HepG2 (cell line): ENCODE data around the gene NTN5. TPM values are rescaled to one million over a fixed set of nuclear protein-coding genes. Genes with fewer than 3 reads are reported as not detected.

Source experiments
- ARID5B ChIP-seq: IDR thresholded peaks from 2 replicates; pipeline ENCODE4 v1.4.0; 2020; ENCODE audit warnings: mild to moderate bottlenecking, missing genetic modification reagents
- CBFB ChIP-seq: sonication (generic); formaldehyde crosslinking; IDR thresholded peaks from 2 replicates; pipeline ENCODE4 v1.4.0; 2020; ENCODE audit warnings: missing genetic modification reagents
- EEA1 ChIP-seq: sonication (generic); formaldehyde crosslinking; IDR thresholded peaks from 2 replicates; pipeline ENCODE4 v1.5.1; 2020; ENCODE audit warnings: mild to moderate bottlenecking, missing genetic modification reagents, borderline replicate concordance
- HOXA3 ChIP-seq: sonication (generic); formaldehyde crosslinking; IDR thresholded peaks from 2 replicates; pipeline ENCODE4 v1.5.0; 2020; ENCODE audit warnings: missing genetic modification reagents
- POLR2AphosphoS5 ChIP-seq: IDR thresholded peaks from 2 replicates; pipeline ENCODE4 v1.6.1; 2012; ENCODE audit warnings: low read depth, low read length
- RBM22 ChIP-seq: fragments of 200-400 bp; formaldehyde crosslinking; optimal IDR thresholded peaks from 2 replicates; pipeline ENCODE3; 2017; ENCODE audit warnings: mild to moderate bottlenecking, low read length, moderate library complexity
- SMC3 ChIP-seq: IDR thresholded peaks from 2 replicates; pipeline ENCODE4 v1.6.1; 2011; ENCODE audit warnings: low read length, improper control_type of control experiment
- TMF1 ChIP-seq: sonication (generic); formaldehyde crosslinking; IDR thresholded peaks from 2 replicates; pipeline ENCODE4 v1.8.1; 2022; ENCODE audit warnings: low read depth, missing genetic modification reagents
- TSC22D2 ChIP-seq: sonication (generic); formaldehyde crosslinking; IDR thresholded peaks from 2 replicates; pipeline ENCODE4 v1.5.1; 2020; ENCODE audit warnings: missing genetic modification reagents, mild to moderate bottlenecking, borderline replicate concordance
- ZKSCAN8 ChIP-seq: IDR thresholded peaks from 2 replicates; pipeline ENCODE4 v1.6.1; 2016; ENCODE audit warnings: borderline replicate concordance, missing genetic modification reagents, missing compliant biosample characterization
- ZNF337 ChIP-seq: sonication (generic); formaldehyde crosslinking; IDR thresholded peaks from 2 replicates; pipeline ENCODE4 v1.5.1; 2020; ENCODE audit warnings: missing genetic modification reagents, low read depth, mild to moderate bottlenecking, borderline replicate concordance
- ZNF562 ChIP-seq: sonication (generic); formaldehyde crosslinking; IDR thresholded peaks from 2 replicates; pipeline ENCODE4 v1.8.0; 2022; ENCODE audit warnings: missing genetic modification reagents, borderline replicate concordance
- ZNF589 ChIP-seq: sonication (generic); formaldehyde crosslinking; conservative IDR thresholded peaks from 2 replicates; pipeline ENCODE4 v1.8.0; 2022; ENCODE audit warnings: mild to moderate bottlenecking, moderate library complexity, missing genetic modification reagents
- ZNF674 ChIP-seq: sonication (generic); formaldehyde crosslinking; IDR thresholded peaks from 2 replicates; pipeline ENCODE4 v1.5.0; 2020; ENCODE audit warnings: low read depth, mild to moderate bottlenecking, missing genetic modification reagents
- ZNF773 ChIP-seq: sonication (generic); formaldehyde crosslinking; IDR thresholded peaks from 2 replicates; pipeline ENCODE4 v1.4.0; 2020; ENCODE audit warnings: missing genetic modification reagents, borderline replicate concordance
- polyA plus RNA-seq, 8 experiments: library from polyadenylated mRNA; depleted of rRNA in 3 of 8; stranded (reverse) in 7 of 8; unstranded in 1 of 8; fragments of >200 nt; fragmentation: Illumina TruSeq in 4 of 8; extraction: Trizol in 4 of 8; gene quantifications; 2 replicates each; pipeline versions ENCODE4 v1.2.1 to v1.2.3, GENCODE V29; 2011 to 2016; ENCODE audit warnings: low read depth in 4 of 8, missing spikeins in 1 of 8, mixed read lengths in 1 of 8; ENCODE audit not compliant: insufficient read depth in 1 of 8
- total RNA-seq, 5 experiments: library from RNA; depleted of rRNA; stranded (reverse); fragments of >200 nt; fragmentation: Illumina TruSeq; extraction: Trizol; gene quantifications; 2 replicates each; pipeline ENCODE4 v1.2.3, GENCODE V29; 2016; ENCODE audit warnings: low read depth in 1 of 5
- TF ChIP-seq, protein P1 (sequence below): sonication (generic); formaldehyde crosslinking; IDR thresholded peaks from 2 replicates; pipeline ENCODE4 v1.4.0; 2020; ENCODE audit warnings: missing genetic modification reagents, borderline replicate concordance
- TF ChIP-seq, protein P2 (sequence below): sonication (generic); formaldehyde crosslinking; IDR thresholded peaks from 2 replicates; pipeline ENCODE4 v1.4.0; 2020; ENCODE audit warnings: mild to moderate bottlenecking, missing genetic modification reagents
- TF ChIP-seq, protein P3 (sequence below): sonication (generic); formaldehyde crosslinking; IDR thresholded peaks from 2 replicates; pipeline ENCODE4 v1.8.0; 2022; ENCODE audit warnings: mild to moderate bottlenecking, missing genetic modification reagents; ENCODE audit not compliant: insufficient replicate concordance
- TF ChIP-seq, protein P4 (sequence below): sonication (generic); formaldehyde crosslinking; IDR thresholded peaks from 2 replicates; pipeline ENCODE4 v1.9.0; 2021; ENCODE audit warnings: missing genetic modification reagents, mild to moderate bottlenecking, borderline replicate concordance

Gene NTN5
- total and polyA plus RNA-seq, 2 of the 13 experiments (the other 11 are each of a cell fraction or from before 2014, with no cell fraction given) = 0.05 TPM; not detected in 1

GRCh38 chr19:48715681-48716171, 42.9 kb upstream of the NTN5 start (continued):
- TF ChIP-seq ZNF589 (CRISPR knock-in tag) = no peak
- TF ChIP-seq, protein P1, sequence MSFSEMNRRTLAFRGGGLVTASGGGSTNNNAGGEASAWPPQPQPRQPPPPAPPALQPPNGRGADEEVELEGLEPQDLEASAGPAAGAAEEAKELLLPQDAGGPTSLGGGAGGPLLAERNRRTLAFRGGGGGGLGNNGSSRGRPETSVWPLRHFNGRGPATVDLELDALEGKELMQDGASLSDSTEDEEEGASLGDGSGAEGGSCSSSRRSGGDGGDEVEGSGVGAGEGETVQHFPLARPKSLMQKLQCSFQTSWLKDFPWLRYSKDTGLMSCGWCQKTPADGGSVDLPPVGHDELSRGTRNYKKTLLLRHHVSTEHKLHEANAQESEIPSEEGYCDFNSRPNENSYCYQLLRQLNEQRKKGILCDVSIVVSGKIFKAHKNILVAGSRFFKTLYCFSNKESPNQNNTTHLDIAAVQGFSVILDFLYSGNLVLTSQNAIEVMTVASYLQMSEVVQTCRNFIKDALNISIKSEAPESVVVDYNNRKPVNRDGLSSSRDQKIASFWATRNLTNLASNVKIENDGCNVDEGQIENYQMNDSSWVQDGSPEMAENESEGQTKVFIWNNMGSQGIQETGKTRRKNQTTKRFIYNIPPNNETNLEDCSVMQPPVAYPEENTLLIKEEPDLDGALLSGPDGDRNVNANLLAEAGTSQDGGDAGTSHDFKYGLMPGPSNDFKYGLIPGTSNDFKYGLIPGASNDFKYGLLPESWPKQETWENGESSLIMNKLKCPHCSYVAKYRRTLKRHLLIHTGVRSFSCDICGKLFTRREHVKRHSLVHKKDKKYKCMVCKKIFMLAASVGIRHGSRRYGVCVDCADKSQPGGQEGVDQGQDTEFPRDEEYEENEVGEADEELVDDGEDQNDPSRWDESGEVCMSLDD (CRISPR knock-in tag) = no peak
- no peak for TF ChIP-seq TSC22D2 (CRISPR knock-in tag)
- TF ChIP-seq, protein P2, sequence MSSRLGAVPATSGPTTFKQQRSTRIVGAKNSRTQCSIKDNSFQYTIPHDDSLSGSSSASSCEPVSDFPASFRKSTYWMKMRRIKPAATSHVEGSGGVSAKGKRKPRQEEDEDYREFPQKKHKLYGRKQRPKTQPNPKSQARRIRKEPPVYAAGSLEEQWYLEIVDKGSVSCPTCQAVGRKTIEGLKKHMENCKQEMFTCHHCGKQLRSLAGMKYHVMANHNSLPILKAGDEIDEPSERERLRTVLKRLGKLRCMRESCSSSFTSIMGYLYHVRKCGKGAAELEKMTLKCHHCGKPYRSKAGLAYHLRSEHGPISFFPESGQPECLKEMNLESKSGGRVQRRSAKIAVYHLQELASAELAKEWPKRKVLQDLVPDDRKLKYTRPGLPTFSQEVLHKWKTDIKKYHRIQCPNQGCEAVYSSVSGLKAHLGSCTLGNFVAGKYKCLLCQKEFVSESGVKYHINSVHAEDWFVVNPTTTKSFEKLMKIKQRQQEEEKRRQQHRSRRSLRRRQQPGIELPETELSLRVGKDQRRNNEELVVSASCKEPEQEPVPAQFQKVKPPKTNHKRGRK = no peak
- TF ChIP-seq ZNF674 (CRISPR knock-in tag) = no peak
- no peak for TF ChIP-seq ZKSCAN8
- no peak for TF ChIP-seq CBFB
- TF ChIP-seq ARID5B (CRISPR knock-in tag) = no peak
- TF ChIP-seq HOXA3 (CRISPR knock-in tag) = 0 out of 2 replicates have a peak, but pooled peaks have one; percentile 8
- no peak; the same call in 1 of the 2 replicates for TF ChIP-seq POLR2AphosphoS5
- no peak for TF ChIP-seq ZNF562 (CRISPR knock-in tag)
- no peak for TF ChIP-seq ZNF773 (CRISPR knock-in tag)
- no peak for TF ChIP-seq ZNF337 (CRISPR knock-in tag)
- TF ChIP-seq, protein P3, sequence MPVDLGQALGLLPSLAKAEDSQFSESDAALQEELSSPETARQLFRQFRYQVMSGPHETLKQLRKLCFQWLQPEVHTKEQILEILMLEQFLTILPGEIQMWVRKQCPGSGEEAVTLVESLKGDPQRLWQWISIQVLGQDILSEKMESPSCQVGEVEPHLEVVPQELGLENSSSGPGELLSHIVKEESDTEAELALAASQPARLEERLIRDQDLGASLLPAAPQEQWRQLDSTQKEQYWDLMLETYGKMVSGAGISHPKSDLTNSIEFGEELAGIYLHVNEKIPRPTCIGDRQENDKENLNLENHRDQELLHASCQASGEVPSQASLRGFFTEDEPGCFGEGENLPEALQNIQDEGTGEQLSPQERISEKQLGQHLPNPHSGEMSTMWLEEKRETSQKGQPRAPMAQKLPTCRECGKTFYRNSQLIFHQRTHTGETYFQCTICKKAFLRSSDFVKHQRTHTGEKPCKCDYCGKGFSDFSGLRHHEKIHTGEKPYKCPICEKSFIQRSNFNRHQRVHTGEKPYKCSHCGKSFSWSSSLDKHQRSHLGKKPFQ = no peak
- TF ChIP-seq SMC3 = no peak
- no peak for TF ChIP-seq RBM22
- TF ChIP-seq, protein P4, sequence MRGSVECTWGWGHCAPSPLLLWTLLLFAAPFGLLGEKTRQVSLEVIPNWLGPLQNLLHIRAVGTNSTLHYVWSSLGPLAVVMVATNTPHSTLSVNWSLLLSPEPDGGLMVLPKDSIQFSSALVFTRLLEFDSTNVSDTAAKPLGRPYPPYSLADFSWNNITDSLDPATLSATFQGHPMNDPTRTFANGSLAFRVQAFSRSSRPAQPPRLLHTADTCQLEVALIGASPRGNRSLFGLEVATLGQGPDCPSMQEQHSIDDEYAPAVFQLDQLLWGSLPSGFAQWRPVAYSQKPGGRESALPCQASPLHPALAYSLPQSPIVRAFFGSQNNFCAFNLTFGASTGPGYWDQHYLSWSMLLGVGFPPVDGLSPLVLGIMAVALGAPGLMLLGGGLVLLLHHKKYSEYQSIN (CRISPR knock-in tag) = no peak
- TF ChIP-seq EEA1 (CRISPR knock-in tag) = 0 out of 2 replicates have a peak, but pooled peaks have one; percentile 24
- TF ChIP-seq TMF1 (CRISPR knock-in tag) = no peak
